Retina (tissue), 1 donor: ENCODE results near the gene PPM1E.
"Not testable (repeated sequence)": the region's sequence is repeated elsewhere in the genome, so short reads cannot be mapped to it uniquely, and the experiment has no call there.

Experiments
- DNase-seq: peaks from one replicate; pipeline ENCODE4 v3.0.0-alpha.2; 2016

Gene PPM1E

GRCh38 chr17:58755577-58756245 lies at the start of gene PPM1E:
TSS of gene PPM1E (plus strand) at chr17:58755854.
- DNase-seq = peak; percentile 99

DNA sequence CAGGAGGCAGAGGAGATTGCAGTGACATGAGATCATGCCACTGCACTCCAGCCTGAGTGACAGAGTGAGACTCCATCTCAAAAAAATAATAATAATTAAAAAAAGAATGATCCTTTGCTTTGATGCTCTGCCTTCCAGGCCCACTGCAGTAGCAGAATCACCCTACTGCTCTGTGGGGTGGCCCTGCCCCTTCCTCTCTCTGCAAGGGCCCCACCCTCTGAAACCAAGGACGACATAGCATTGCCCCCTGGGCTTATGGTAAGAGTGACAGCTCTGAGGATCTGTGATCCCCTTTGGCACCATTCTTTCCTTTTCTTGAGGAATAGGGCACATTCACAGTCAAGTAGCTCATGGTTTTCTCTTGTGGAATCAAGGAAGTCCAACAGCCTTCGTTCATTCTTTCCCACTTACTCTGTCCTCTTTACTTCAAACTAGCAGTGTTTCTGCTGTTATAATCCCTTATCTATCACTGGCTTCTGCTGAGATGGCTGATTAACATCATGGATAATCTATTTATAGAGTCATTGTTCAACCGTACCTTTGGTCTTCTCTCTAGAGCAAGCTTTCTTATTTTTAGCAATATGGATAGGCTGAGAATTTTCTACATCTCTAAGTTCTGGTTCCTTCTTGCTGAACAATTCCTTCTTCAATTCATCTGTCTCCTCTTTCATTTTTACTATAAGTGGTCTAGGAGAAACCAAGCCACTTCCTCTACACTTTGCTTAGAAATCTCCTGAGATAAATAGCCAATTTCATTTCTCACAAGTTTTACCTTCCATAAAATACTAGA lies 49.1 kb upstream of the PPM1E start:
- DNase-seq = no peak

- peak; percentile 34 for DNase-seq
These were observed 44.6 kb upstream of the PPM1E start for GRCh38 chr17:58710948-58711552.

GRCh38 chr17:58722274-58722673 lies 33.4 kb upstream of the PPM1E start:
- no peak for DNase-seq

DNA sequence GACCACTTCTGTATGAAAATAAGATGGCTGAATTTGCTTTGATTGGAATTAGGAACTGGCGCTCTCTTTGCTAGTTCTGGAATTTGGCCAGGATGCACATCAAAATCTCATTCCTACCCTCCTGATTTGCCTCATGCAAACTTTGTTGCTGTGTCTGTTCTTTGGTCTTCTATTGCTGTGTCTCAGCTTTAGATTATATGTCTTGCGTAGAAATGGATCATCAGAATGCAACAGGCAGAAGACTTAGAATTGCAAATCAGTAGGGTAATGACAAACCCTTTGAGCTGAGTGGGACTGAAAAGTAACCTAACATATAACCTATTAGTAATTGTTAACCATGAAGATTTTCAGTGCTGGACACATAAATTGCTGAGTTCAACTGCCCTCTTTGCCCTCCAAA lies 33.0 kb upstream of the PPM1E start:
- DNase-seq = no peak

GRCh38 chr17:58728798-58729197 lies 26.9 kb upstream of the PPM1E start:
- DNase-seq = no peak

GRCh38 chr17:58730937-58731336 lies 24.7 kb upstream of the PPM1E start:
- no peak for DNase-seq

GRCh38 chr17:58734040-58734439 lies 21.6 kb upstream of the PPM1E start:
- no peak for DNase-seq

DNA sequence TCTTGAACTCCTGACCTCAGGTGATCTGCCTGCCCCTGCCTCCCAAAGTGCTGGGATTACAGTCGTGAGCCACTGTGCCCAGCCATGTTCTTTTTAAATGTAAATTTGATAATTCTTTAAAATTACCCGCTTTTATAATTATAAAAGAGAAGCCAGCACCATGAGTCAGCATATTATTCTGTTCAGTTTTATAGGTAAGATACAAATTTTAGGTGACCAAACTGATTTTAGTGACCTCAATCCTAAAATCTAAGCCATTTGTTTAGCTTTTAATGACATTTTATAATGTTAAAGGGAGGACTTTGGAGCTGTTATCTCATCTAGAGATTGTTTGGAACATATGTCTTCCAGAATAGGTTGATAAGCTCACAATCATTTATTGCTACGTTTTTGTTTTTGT lies 20.8 kb upstream of the PPM1E start:
- no peak for DNase-seq

DNA sequence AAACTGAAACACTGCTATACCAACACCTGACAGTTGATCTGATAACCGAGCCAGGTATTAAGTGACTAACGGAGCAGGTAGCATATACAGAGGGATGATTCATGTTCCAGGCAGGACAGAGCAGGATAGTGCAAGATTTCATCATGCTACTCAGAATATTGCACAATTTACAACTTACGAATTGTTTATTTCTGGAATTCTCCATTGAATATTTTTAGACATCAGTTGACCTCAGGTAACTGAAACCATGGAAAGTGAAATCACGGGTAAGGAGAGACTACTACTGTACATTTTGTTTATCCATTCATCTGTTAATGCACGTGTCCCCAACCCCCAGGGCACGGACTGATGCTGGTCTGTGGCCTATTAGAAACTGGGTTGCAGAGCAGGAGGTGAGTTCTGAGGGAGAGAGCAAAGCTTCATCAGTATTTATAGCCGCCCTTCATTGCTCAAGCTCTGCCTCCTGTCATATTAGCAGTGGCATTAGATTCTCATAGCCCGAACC lies 14.5 kb upstream of the PPM1E start:
- no peak for DNase-seq

DNA sequence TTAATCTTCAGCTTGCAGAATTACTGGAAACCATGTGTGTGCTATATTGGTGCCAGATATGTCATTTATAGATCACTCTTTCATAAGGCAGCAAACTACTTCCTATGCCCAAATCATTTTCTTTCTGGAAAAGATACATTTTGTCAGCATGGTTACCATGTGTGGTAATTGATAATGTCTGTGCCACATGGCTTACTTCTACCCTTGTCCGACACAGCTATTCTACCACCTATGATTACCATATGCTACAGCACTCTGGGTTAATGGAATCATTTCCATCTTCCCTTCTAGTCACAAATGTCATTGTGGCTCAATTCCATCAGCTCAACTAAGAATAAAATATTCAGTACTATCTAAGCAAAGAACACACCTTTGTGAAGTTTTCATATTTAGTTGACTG lies 8.0 kb upstream of the PPM1E start:
- no peak for DNase-seq

DNA sequence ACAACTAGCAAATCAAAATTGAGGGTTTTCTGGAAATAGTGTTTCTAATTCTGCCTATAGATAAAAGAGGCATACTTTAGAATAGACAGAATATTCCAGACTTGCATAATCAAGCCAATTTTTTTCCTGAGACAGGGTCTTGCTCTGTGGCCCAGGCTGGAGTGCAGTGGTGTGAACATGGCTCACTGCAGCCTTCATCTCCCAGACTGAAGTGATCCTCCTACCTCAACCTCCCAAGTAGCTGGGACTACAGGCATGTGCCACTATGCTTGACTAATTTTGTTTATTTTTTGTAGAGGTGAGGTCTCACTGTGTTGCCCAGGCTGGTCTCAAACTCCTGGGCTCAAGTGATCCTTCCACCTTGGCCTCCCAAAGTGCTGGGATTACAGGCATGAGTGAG lies 6.0 kb upstream of the PPM1E start:
- not testable (repeated sequence) for DNase-seq

- DNase-seq = no peak
These were observed 2.6 kb upstream of the PPM1E start for GRCh38 chr17:58753026-58753425.

- DNase-seq = no peak
These were observed 431 bp upstream of the PPM1E start for GRCh38 chr17:58755269-58755576.

GRCh38 chr17:58756246-58757161 lies 850 bp downstream of the PPM1E start:
- DNase-seq = peak; percentile 78

GRCh38 chr17:58757162-58757613 lies 1.5 kb downstream of the PPM1E start:
- no peak for DNase-seq

GRCh38 chr17:58758890-58759289 lies 3.2 kb downstream of the PPM1E start:
- DNase-seq = no peak

DNA sequence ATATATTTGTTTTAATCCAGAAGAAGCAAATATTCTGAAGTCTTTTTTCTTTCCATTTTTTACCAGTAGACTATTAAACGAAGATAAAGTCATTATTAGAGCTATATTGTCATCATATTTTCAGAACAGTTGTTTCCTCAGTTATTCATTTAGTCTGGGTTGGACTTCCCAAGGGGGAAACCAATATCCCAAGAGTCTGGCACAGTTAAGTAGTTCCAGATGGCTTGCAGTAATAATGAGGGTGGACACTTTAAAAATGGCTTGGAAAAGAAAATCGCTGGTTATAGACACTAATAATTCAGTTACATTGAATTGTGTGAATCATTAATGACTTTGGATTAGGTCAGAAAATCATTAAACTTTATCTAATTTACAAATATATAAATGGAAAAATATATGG lies 3.9 kb downstream of the PPM1E start:
- no peak for DNase-seq

GRCh38 chr17:58760248-58760647 lies 4.6 kb downstream of the PPM1E start:
- DNase-seq = no peak

DNA sequence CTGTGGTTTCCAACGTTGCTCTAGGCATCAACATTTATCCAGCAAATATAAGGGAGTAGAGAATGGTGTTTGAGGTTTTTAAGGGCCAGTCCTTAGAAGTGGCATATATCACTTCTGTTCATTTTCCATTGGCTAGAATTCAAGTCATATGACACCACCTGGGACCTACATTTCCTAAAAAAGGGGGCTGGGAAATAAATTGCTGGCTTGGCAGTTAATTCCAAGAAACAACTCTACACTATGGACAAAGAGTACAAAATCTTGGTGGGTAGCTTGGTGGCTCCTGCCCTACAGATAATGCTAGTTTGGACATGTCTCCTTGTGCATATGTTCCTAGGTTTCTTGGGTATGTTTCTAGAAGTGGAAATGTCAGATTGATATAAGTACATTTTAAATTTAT lies 7.6 kb downstream of the PPM1E start:
- DNase-seq = no peak

- DNase-seq = no peak
These were observed 8.7 kb downstream of the PPM1E start for GRCh38 chr17:58764373-58764772.

- not testable (repeated sequence) for DNase-seq
These were observed 22.8 kb downstream of the PPM1E start for GRCh38 chr17:58778482-58778881.

- no peak for DNase-seq
These were observed 23.8 kb downstream of the PPM1E start for GRCh38 chr17:58779446-58779845.
